ENCODE results near the gene TMSB4Y.

TMSB4Y gene

GRCh38 chrY:13703568-13703968 is at the start of gene TMSB4Y:
TMSB4Y (plus strand) TSS chrY:13703899.
- H3K9me3 ChIP-seq (ENCODE audit: control insufficient read depth, insufficient read depth, low read length), result no peaks in the 10 kb centered on the region
- no peak within 1 kb of the TSS for H3K27ac ChIP-seq (ENCODE audit: low read depth, low read length)
- no peaks in the 10 kb centered on the region for H3K36me3 ChIP-seq (ENCODE audit: control insufficient read depth, insufficient read depth, low read length)
- H3K27me3 ChIP-seq (ENCODE audit: control insufficient read depth, insufficient read depth, low read length), result no peaks in the 10 kb centered on the region
- H3K4me3 ChIP-seq (ENCODE audit: low read depth, low read length), result no peak within 1 kb of the TSS
- H3K9ac ChIP-seq (ENCODE audit: low read depth, low read length), result no peak within 1 kb of the TSS
- H3K4me1 ChIP-seq (ENCODE audit: control insufficient read depth, insufficient read depth, low read length), result no peaks in the 10 kb centered on the region

GRCh38 chrY:13664162-13664561 is 39.5 kb upstream of the TMSB4Y start:
- Histone ChIP-seq H3K27ac (ENCODE audit: low read depth, low read length) (no peak overlapping the region), H3K27me3 (ENCODE audit: control insufficient read depth, insufficient read depth, low read length) (no peaks in the 10 kb centered on the region), H3K9me3 (ENCODE audit: control insufficient read depth, insufficient read depth, low read length) (no peaks in the 10 kb centered on the region), H3K36me3 (ENCODE audit: control insufficient read depth, insufficient read depth, low read length) (no peaks in the 10 kb centered on the region), H3K4me1 (ENCODE audit: control insufficient read depth, insufficient read depth, low read length) (no peaks in the 10 kb centered on the region), H3K4me3 (ENCODE audit: low read depth, low read length) (no peak overlapping the region), H3K9ac (ENCODE audit: low read depth, low read length) (no peak overlapping the region)

- no peak overlapping the region for H3K9ac ChIP-seq (ENCODE audit: low read depth, low read length)
- H3K36me3 ChIP-seq (ENCODE audit: control insufficient read depth, insufficient read depth, low read length), result no peaks in the 10 kb centered on the region
- H3K27ac ChIP-seq (ENCODE audit: low read depth, low read length), result no peak overlapping the region
- no peaks in the 10 kb centered on the region for H3K4me1 ChIP-seq (ENCODE audit: control insufficient read depth, insufficient read depth, low read length)
- no peak overlapping the region for H3K4me3 ChIP-seq (ENCODE audit: low read depth, low read length)
- H3K27me3 ChIP-seq (ENCODE audit: control insufficient read depth, insufficient read depth, low read length), result no peaks in the 10 kb centered on the region
- H3K9me3 ChIP-seq (ENCODE audit: control insufficient read depth, insufficient read depth, low read length), result no peaks in the 10 kb centered on the region
These were observed 32.6 kb upstream of the TMSB4Y start for GRCh38 chrY:13671122-13671521.

GRCh38 chrY:13702276-13702675 is 1.4 kb upstream of the TMSB4Y start:
- Histone ChIP-seq H3K36me3 (ENCODE audit: control insufficient read depth, insufficient read depth, low read length) (no peaks in the 10 kb centered on the region), H3K27ac (ENCODE audit: low read depth, low read length) (no peak overlapping the region), H3K9ac (ENCODE audit: low read depth, low read length) (no peak overlapping the region), H3K9me3 (ENCODE audit: control insufficient read depth, insufficient read depth, low read length) (no peaks in the 10 kb centered on the region), H3K4me3 (ENCODE audit: low read depth, low read length) (no peak overlapping the region), H3K4me1 (ENCODE audit: control insufficient read depth, insufficient read depth, low read length) (no peaks in the 10 kb centered on the region), H3K27me3 (ENCODE audit: control insufficient read depth, insufficient read depth, low read length) (no peaks in the 10 kb centered on the region)

- Histone ChIP-seq H3K4me3 (ENCODE audit: low read depth, low read length) (no peak overlapping the region), H3K27ac (ENCODE audit: low read depth, low read length) (no peak overlapping the region), H3K27me3 (ENCODE audit: control insufficient read depth, insufficient read depth, low read length) (no peaks in the 10 kb centered on the region), H3K36me3 (ENCODE audit: control insufficient read depth, insufficient read depth, low read length) (no peaks in the 10 kb centered on the region), H3K9ac (ENCODE audit: low read depth, low read length) (no peak overlapping the region), H3K9me3 (ENCODE audit: control insufficient read depth, insufficient read depth, low read length) (no peaks in the 10 kb centered on the region), H3K4me1 (ENCODE audit: control insufficient read depth, insufficient read depth, low read length) (no peaks in the 10 kb centered on the region)
These were observed 627 bp downstream of the TMSB4Y start for GRCh38 chrY:13704121-13704930.

GRCh38 chrY:13705197-13705596 is 1.5 kb downstream of the TMSB4Y start:
- no peaks in the 10 kb centered on the region for H3K27me3 ChIP-seq (ENCODE audit: control insufficient read depth, insufficient read depth, low read length)
- H3K9me3 ChIP-seq (ENCODE audit: control insufficient read depth, insufficient read depth, low read length), result no peaks in the 10 kb centered on the region
- H3K27ac ChIP-seq (ENCODE audit: low read depth, low read length), result no peak overlapping the region
- no peak overlapping the region for H3K4me3 ChIP-seq (ENCODE audit: low read depth, low read length)
- no peaks in the 10 kb centered on the region for H3K4me1 ChIP-seq (ENCODE audit: control insufficient read depth, insufficient read depth, low read length)
- H3K36me3 ChIP-seq (ENCODE audit: control insufficient read depth, insufficient read depth, low read length), result no peaks in the 10 kb centered on the region
- no peak overlapping the region for H3K9ac ChIP-seq (ENCODE audit: low read depth, low read length)

- H3K4me1 ChIP-seq (ENCODE audit: control insufficient read depth, insufficient read depth, low read length), result no peaks in the 10 kb centered on the region
- H3K27ac ChIP-seq (ENCODE audit: low read depth, low read length), result no peak overlapping the region
- no peaks in the 10 kb centered on the region for H3K36me3 ChIP-seq (ENCODE audit: control insufficient read depth, insufficient read depth, low read length)
- H3K27me3 ChIP-seq (ENCODE audit: control insufficient read depth, insufficient read depth, low read length), result no peaks in the 10 kb centered on the region
- H3K9me3 ChIP-seq (ENCODE audit: control insufficient read depth, insufficient read depth, low read length), result no peaks in the 10 kb centered on the region
- H3K9ac ChIP-seq (ENCODE audit: low read depth, low read length), result no peak overlapping the region
- no peak overlapping the region for H3K4me3 ChIP-seq (ENCODE audit: low read depth, low read length)
These were observed 4.3 kb downstream of the TMSB4Y start for GRCh38 chrY:13708038-13708437.

GRCh38 chrY:13718996-13719395 is 15.3 kb downstream of the TMSB4Y start:
- Histone ChIP-seq H3K36me3 (ENCODE audit: control insufficient read depth, insufficient read depth, low read length) (no peaks in the 10 kb centered on the region), H3K27me3 (ENCODE audit: control insufficient read depth, insufficient read depth, low read length) (no peaks in the 10 kb centered on the region), H3K9ac (ENCODE audit: low read depth, low read length) (no peak overlapping the region), H3K4me1 (ENCODE audit: control insufficient read depth, insufficient read depth, low read length) (no peaks in the 10 kb centered on the region), H3K4me3 (ENCODE audit: low read depth, low read length) (no peak overlapping the region), H3K9me3 (ENCODE audit: control insufficient read depth, insufficient read depth, low read length) (no peaks in the 10 kb centered on the region), H3K27ac (ENCODE audit: low read depth, low read length) (no peak overlapping the region)

- Histone ChIP-seq H3K4me1 (ENCODE audit: control insufficient read depth, insufficient read depth, low read length) (no peaks in the 10 kb centered on the region), H3K27ac (ENCODE audit: low read depth, low read length) (no peak overlapping the region), H3K36me3 (ENCODE audit: control insufficient read depth, insufficient read depth, low read length) (no peaks in the 10 kb centered on the region), H3K9ac (ENCODE audit: low read depth, low read length) (no peak overlapping the region), H3K4me3 (ENCODE audit: low read depth, low read length) (no peak overlapping the region), H3K9me3 (ENCODE audit: control insufficient read depth, insufficient read depth, low read length) (no peaks in the 10 kb centered on the region), H3K27me3 (ENCODE audit: control insufficient read depth, insufficient read depth, low read length) (no peaks in the 10 kb centered on the region)
These were observed 25.8 kb downstream of the TMSB4Y start for GRCh38 chrY:13729517-13729916.

- Histone ChIP-seq H3K9me3 (ENCODE audit: control insufficient read depth, insufficient read depth, low read length) (no peaks in the 10 kb centered on the region), H3K27ac (ENCODE audit: low read depth, low read length) (no peak overlapping the region), H3K9ac (ENCODE audit: low read depth, low read length) (no peak overlapping the region), H3K36me3 (ENCODE audit: control insufficient read depth, insufficient read depth, low read length) (no peaks in the 10 kb centered on the region), H3K4me1 (ENCODE audit: control insufficient read depth, insufficient read depth, low read length) (no peaks in the 10 kb centered on the region), H3K4me3 (ENCODE audit: low read depth, low read length) (no peak overlapping the region), H3K27me3 (ENCODE audit: control insufficient read depth, insufficient read depth, low read length) (no peaks in the 10 kb centered on the region)
These were observed 34.9 kb downstream of the TMSB4Y start for GRCh38 chrY:13738618-13739017.

GRCh38 chrY:13751289-13752071 is 47.8 kb downstream of the TMSB4Y start:
- Histone ChIP-seq H3K27me3 (ENCODE audit: control insufficient read depth, insufficient read depth, low read length) (no peaks in the 10 kb centered on the region), H3K4me3 (ENCODE audit: low read depth, low read length) (no peak overlapping the region), H3K27ac (ENCODE audit: low read depth, low read length) (no peak overlapping the region), H3K36me3 (ENCODE audit: control insufficient read depth, insufficient read depth, low read length) (no peaks in the 10 kb centered on the region), H3K9ac (ENCODE audit: low read depth, low read length) (no peak overlapping the region), H3K4me1 (ENCODE audit: control insufficient read depth, insufficient read depth, low read length) (no peaks in the 10 kb centered on the region), H3K9me3 (ENCODE audit: control insufficient read depth, insufficient read depth, low read length) (no peaks in the 10 kb centered on the region)
